GM18909 (cell line): ENCODE measurements around the gene DUSP28.

ENCODE experiments used
- ATAC-seq: cut with Tn5 transposase; IDR thresholded peaks from one replicate; pipeline ENCODE4 v1.9.1; 2021; ENCODE audit warnings: mild to moderate bottlenecking; ENCODE audit not compliant: unreplicated experiment, poor library complexity

Gene DUSP28

GRCh38 chr2:240571314-240571973 lies 11.3 kb downstream of the DUSP28 start:
- ATAC-seq = no peak

DNA sequence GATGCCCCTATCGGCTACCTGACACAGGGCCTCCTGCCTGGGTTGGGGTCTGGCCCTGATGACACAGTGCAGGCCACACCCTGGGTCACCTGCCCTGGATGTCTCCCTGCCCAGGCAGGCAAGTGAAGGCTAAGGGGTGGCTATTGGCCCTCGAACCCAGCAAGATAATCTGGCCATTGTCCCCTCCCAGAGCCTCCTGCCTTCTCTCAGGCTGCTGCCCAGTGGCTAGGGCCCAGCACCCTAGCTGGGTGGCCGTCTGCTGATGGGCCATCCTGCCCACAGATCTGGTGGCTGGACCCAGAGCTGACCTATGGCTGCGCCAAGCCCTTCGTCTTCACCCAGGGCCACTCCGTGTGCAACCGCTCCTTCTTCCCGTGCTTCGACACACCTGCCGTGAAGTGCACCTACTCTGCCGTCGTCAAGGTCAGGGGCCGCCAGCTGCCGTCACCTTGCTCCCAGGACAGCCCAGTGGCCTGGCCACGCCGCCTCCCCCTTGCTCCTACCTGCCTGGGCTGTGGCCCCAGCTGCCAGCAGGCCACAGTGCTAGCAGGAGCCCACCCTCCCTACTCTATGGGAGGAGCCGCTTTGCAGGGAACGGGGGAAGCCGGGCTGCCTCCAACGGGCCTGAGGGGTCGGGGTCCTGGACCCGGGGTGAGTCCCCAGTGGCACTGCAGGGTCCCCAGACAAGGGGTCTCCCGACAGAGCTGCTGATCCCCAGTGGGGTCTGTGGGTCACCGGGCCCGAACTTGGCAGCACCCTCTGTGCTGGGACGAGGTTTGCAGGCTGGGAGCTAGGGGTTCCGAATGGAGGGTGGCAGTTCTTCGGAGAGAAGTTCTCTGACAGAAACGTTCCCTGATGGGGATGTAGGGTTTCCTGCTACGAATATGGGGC lies 12.2 kb downstream of the DUSP28 start:
- no peak for ATAC-seq

DNA sequence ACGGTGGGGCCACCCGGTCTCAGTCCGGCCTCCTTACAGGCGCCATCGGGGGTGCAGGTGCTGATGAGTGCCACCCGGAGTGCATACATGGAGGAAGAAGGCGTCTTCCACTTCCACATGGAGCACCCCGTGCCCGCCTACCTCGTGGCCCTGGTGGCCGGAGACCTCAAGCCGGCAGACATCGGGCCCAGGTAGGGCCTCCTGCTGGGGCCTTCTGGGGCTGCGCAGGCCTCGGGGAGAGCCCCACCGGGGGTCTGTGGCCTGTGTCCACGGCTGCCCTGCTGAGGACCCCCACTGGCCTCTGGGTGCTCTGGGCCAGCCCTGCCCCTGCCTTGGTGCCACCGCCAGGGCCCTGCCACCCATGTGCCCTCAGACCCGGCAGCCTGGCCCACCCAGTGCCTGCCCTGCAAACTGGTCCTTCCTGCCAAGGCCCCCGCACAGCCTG lies 12.9 kb downstream of the DUSP28 start:
- ATAC-seq = no peak

DNA sequence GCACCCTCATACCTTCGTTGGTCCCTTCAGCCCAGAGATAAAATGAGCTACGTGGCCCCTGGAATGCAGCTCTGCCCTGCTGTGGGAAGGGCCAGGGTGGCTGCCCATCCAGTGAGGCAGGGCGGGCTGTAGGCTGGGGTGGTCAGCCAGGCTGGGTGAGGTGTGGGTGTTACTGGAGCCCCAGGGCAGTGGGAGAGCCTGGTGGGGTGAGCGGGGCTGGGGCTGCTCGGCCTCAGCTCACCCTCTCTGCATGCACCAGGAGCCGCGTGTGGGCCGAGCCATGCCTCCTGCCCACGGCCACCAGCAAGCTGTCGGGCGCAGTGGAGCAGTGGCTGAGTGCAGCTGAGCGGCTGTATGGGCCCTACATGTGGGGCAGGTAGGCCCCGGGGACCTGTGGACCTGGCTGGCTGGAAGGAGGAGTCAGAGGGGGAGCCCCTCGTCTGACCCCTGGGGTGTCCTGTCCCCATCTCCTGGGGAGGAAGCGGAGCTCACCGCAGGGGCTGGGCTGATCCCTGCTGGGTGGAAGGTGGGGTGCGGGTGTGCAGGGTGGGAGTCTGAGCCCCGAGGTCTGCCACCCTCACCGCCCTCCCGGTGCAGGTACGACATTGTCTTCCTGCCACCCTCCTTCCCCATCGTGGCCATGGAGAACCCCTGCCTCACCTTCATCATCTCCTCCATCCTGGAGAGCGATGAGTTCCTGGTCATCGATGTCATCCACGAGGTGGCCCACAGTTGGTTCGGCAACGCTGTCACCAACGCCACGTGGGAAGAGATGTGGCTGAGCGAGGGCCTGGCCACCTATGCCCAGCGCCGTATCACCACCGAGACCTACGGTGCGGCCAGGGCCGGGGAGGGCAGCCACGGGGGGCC lies 13.6 kb downstream of the DUSP28 start:
- no peak for ATAC-seq

DNA sequence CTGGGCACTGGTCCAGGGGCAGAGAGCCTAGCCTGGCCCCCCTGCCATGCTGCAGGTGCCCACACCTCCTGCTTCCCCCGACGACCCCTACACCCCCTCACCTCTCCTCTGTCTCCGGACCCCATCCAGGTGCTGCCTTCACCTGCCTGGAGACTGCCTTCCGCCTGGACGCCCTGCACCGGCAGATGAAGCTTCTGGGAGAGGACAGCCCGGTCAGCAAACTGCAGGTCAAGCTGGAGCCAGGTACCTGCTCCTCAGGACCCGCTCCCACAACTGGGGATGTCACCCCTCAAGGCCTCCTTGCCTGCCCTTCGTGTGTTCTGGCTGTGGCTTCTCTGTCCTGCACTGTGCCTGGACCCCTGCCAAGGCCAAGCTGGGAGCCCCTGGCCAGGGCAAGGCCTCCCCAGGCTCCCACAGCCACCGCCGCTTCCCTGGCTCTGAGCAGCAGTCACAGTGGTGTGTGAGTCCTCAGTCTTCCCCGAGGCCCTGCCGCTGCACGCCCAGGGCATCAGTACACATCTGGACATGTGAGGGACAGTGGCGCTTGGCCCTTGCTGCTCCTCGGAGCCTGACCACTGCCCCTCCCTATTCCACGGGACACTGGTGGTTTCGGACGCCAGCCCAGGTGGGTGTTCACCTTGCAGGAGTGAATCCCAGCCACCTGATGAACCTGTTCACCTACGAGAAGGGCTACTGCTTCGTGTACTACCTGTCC lies 14.4 kb downstream of the DUSP28 start:
- ATAC-seq = no peak

DNA sequence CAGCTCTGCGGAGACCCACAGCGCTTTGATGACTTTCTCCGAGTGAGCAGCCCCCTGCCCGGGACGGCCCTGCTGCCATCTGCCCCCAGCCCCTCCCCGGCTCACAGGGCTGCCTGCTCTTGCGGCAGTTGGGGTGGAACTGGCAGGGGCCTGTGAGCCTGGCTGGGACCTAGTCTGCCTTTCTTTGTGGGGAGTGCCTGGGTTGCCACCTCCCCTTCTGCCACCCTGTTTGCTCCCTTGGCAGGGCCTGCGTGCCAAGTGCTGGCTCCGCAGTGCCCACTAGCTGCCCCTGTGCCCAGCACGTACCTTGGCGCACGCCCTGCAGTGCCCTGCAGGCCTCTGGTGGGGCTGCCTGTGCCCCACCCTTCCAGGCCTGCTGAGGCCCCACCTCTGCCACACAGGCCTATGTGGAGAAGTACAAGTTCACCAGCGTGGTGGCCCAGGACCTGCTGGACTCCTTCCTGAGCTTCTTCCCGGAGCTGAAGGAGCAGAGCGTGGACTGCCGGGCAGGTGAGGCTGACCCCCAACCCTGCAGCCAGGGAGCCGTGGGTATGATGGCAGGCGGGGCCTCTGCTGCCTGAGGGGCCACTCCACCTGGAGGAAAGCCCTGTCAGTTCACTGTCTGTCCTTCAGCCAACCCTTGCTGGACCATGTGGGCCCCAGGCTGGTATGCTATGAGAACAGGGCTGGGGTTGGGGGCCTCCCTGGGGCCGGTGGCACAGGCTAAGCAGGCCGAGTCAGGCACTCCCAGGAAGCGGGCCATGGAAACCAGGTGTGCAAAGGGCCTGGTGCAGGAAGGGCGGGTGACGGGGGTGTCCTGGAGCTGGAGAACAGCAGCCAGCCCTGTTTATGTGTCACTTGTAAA lies 15.2 kb downstream of the DUSP28 start:
- ATAC-seq = no peak

DNA sequence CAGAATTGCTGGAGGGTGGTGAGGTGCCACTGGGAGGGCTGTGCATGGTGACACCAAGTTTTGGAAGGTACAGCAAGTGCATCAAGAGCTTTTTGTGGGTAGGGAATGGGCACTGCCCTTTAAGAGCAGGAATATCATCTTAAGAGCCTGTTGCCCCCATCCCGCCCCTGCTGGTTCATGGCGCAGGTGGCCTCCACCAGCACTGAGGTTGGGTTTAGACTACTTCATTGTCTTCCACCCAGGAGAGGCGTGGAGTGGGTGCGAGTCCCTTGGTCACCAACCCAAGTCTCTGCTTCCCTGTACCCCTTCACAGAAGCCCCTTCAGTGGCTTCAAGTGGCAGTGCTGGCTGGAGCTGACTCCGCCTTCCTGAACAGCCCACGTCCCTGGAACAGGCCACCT lies 15.9 kb downstream of the DUSP28 start:
- ATAC-seq = no peak

GRCh38 chr2:240576436-240577205 lies 16.5 kb downstream of the DUSP28 start:
- no peak for ATAC-seq

- no peak for ATAC-seq
Observed at GRCh38 chr2:240577281-240578109, 17.3 kb downstream of the DUSP28 start.

DNA sequence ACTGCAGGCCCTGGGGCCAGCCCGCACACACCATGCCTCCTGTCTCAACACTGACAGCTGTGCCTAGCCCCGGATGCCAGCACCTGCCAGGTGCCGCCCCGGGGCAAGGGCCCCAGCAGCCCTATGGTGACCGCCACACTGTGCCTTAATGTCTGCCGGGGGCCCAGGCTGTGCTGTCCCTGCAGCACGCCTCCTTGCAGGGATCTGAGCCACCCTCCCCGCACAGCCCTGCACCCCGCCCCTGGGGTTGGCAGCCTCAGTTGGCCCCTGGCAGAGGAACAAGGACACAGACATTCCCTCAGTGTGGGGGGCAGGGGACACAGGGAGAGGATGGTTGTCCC lies 17.9 kb downstream of the DUSP28 start:
- ATAC-seq = no peak

GRCh38 chr2:240578488-240578887 lies 18.3 kb downstream of the DUSP28 start:
- no peak for ATAC-seq

DNA sequence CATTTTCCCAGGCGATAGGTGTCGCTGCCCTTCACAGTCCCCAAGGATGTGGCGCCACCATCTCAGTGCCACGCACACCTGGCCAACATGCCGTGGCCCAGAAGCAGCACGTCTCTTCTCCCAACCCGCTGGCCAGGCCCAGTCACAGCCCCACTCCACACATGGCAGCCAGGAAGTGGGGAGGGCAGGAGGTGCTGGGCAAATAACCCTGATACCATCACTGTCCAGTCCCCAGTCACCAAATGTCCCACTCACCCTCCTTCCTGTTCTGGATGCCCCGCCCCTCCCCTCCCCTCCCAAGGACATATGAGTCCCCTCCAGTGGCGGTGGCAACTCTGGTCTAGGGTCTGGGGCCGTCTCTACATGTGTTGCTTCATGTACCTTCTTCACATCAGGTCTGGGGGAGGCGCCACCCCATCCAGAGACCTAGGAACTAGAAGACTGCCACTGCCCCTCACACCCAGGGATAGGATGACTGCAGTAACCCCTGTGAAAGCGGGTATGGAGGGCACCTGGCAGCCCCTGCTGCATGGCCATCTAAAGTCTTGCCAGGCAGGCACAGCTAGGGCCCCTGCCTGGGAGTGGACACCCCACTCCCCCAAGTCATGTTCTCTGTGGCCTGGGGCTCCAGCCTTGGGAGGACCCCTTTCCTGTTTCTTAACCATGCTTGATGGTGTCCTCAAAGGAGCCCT lies 19.1 kb downstream of the DUSP28 start:
- ATAC-seq = no peak

GRCh38 chr2:240579771-240580614 lies 19.8 kb downstream of the DUSP28 start:
- ATAC-seq = no peak

- no peak for ATAC-seq
Observed at GRCh38 chr2:240581811-240582210, 21.7 kb downstream of the DUSP28 start.

- no peak for ATAC-seq
Observed at GRCh38 chr2:240582781-240583180, 22.6 kb downstream of the DUSP28 start.

DNA sequence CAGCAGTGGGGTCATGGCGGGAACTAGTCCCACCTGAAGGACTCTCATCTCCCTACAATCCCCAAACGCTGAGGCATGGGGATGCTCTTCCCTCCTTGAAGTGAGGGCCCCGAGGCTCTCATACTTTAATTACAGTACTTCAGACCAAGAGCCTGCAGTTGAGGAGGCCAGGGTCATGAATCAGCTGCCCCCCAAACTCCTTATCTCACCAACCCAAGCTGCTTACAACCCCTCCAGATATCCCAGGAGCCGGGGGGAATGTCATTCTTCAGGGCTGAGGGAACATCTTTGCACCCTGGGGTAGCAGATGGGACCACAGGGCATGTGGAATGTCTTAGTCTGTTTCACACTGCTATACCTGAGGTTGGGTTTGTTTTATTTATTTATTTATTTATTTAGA lies 23.6 kb downstream of the DUSP28 start:
- no peak for ATAC-seq
